Activated T-cell treated with anti-CD3 and anti-CD28 coated beads for 48 hours (primary cell): Measurements from ENCODE around the gene GNB5.
"Not testable (repeated sequence)": the region's sequence is repeated elsewhere in the genome, so short reads cannot be mapped to it uniquely, and the experiment has no call there.

ENCODE experiments used
- DNase-seq: peaks from one replicate; pipeline ENCODE4 v3.0.0-alpha.2; 2020; ENCODE audit warnings: low read depth

The GNB5 gene

GRCh38 chr15:52165494-52166131 is 25.6 kb downstream of the GNB5 start:
- not testable (repeated sequence) for DNase-seq

GRCh38 chr15:52164631-52165265 is 26.4 kb downstream of the GNB5 start:
- no peak for DNase-seq

- DNase-seq, result no peak
These were observed 27.6 kb downstream of the GNB5 start for GRCh38 chr15:52163321-52164190.

GRCh38 chr15:52162876-52163275 is 28.3 kb downstream of the GNB5 start:
- DNase-seq, result no peak

GRCh38 chr15:52162260-52162659 is 28.9 kb downstream of the GNB5 start:
- DNase-seq, result no peak

- DNase-seq, result no peak
These were observed 29.7 kb downstream of the GNB5 start for GRCh38 chr15:52161406-52161966.

GRCh38 chr15:52159645-52160044 is 31.5 kb downstream of the GNB5 start:
- DNase-seq, result no peak

GRCh38 chr15:52158084-52158765 is 33.0 kb downstream of the GNB5 start:
- DNase-seq, result no peak

GRCh38 chr15:52155878-52156277 is 35.3 kb downstream of the GNB5 start:
- DNase-seq, result no peak

GRCh38 chr15:52154896-52155865 is 36.0 kb downstream of the GNB5 start:
- no peak for DNase-seq

- DNase-seq, result no peak
These were observed 37.0 kb downstream of the GNB5 start for GRCh38 chr15:52153900-52154895.

GRCh38 chr15:52151353-52151752 is 39.8 kb downstream of the GNB5 start:
- DNase-seq, result no peak

- DNase-seq, result no peak
These were observed 40.3 kb downstream of the GNB5 start for GRCh38 chr15:52150871-52151270.

- DNase-seq, result no peak
These were observed 41.0 kb downstream of the GNB5 start for GRCh38 chr15:52150043-52150825.

- DNase-seq, result no peak
These were observed 42.8 kb downstream of the GNB5 start for GRCh38 chr15:52148403-52148802.

GRCh38 chr15:52146776-52147175 is 44.4 kb downstream of the GNB5 start:
- no peak for DNase-seq

- DNase-seq, result no peak
These were observed 44.9 kb downstream of the GNB5 start for GRCh38 chr15:52146261-52146660.

- DNase-seq, result no peak
These were observed 46.5 kb downstream of the GNB5 start for GRCh38 chr15:52144656-52145178.

- no peak for DNase-seq
These were observed 47.3 kb downstream of the GNB5 start for GRCh38 chr15:52143873-52144272.
